H4 (cell line): ENCODE data around the gene TMEM240. TPM values are rescaled to one million over a fixed set of nuclear protein-coding genes. Genes with fewer than 3 reads are reported as not detected.
"Not testable (repeated sequence)": the region's sequence is repeated elsewhere in the genome, so short reads cannot be mapped to it uniquely, and the experiment has no call there.

ENCODE experiments used
- DNase-seq: peaks from one replicate; pipeline ENCODE4 v3.0.0-alpha.2; 2015; ENCODE audit warnings: low spot score
- total RNA-seq: library from RNA; depleted of rRNA; stranded (reverse); fragments of >200 nt; shearing (Covaris generic); gene quantifications from 2 replicates; pipeline ENCODE4 v1.2.3, GENCODE V29; 2014

The TMEM240 gene
- total RNA-seq, 1 experiment from 2014 or later: not detected

GRCh38 chr1:1557688-1558087 is 17.3 kb upstream of the TMEM240 start:
- not testable (repeated sequence) for DNase-seq

GRCh38 chr1:1556961-1557360 is 16.5 kb upstream of the TMEM240 start:
- DNase-seq: not testable (repeated sequence)

- no peak for DNase-seq
Measured at GRCh38 chr1:1556505-1556904, 16.1 kb upstream of the TMEM240 start.

- DNase-seq: peak; percentile 62
Measured at GRCh38 chr1:1554926-1555915, 14.8 kb upstream of the TMEM240 start.

- DNase-seq: no peak
Measured at GRCh38 chr1:1554550-1554925, 14.1 kb upstream of the TMEM240 start.

GRCh38 chr1:1553821-1554494 is 13.5 kb upstream of the TMEM240 start:
- DNase-seq: no peak

GRCh38 chr1:1552263-1552639 is 11.8 kb upstream of the TMEM240 start:
- DNase-seq: no peak

GRCh38 chr1:1551524-1552262 is 11.3 kb upstream of the TMEM240 start:
- DNase-seq: no peak

GRCh38 chr1:1550591-1551432 is 10.4 kb upstream of the TMEM240 start:
- DNase-seq: no peak

GRCh38 chr1:1550087-1550486 is 9.7 kb upstream of the TMEM240 start:
- DNase-seq: no peak

- DNase-seq: no peak
Measured at GRCh38 chr1:1548591-1548990, 8.2 kb upstream of the TMEM240 start.

GRCh38 chr1:1547476-1547875 is 7.1 kb upstream of the TMEM240 start:
- no peak for DNase-seq

- DNase-seq: no peak
Measured at GRCh38 chr1:1547011-1547410, 6.6 kb upstream of the TMEM240 start.

- DNase-seq: no peak
Measured at GRCh38 chr1:1545946-1546737, 5.7 kb upstream of the TMEM240 start.

- DNase-seq: no peak
Measured at GRCh38 chr1:1544544-1544943, 4.1 kb upstream of the TMEM240 start.

GRCh38 chr1:1543706-1544099 is 3.3 kb upstream of the TMEM240 start:
- DNase-seq: no peak

- no peak for DNase-seq
Measured at GRCh38 chr1:1542766-1543705, 2.6 kb upstream of the TMEM240 start.

- DNase-seq: no peak
Measured at GRCh38 chr1:1541956-1542765, 1.7 kb upstream of the TMEM240 start.
